NK-92 (cell line): ENCODE data around the gene WIF1.

Source experiments
- DNase-seq: peaks from one replicate; lab custom pipeline; 2025; ENCODE audit not compliant: unreplicated experiment; lab: John Stamatoyannopoulos, UW

Gene WIF1

DNA sequence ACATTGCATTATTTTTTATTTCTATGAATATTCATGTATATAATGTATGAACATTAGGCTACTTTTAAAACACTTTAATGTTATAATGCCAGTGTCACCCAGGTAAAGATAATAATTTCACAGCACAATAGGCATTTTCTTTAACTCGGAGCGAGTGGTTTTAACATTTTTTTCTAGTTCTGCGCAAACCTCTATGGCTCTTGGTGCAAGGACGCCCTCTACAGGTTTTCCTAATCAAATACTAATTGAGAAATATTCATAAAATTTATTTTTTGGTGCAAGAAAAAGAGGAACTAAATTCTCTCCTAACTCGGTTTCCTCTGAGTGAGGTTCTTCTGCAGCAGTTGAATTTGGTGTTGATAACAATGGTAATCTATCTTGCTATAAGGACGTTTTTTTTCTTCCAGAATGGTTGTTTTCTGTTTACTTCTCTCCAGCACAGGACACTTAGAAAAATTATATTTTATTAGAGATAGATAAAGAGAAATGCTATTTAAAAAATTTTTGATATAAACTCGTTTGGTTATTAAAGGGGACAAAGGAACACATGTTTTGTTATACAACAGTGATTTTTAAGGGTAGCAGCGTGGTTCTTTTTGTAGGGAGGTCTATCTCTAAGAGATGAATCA, 2.4 kb upstream of the WIF1 start:
- DNase-seq = no peak

DNA sequence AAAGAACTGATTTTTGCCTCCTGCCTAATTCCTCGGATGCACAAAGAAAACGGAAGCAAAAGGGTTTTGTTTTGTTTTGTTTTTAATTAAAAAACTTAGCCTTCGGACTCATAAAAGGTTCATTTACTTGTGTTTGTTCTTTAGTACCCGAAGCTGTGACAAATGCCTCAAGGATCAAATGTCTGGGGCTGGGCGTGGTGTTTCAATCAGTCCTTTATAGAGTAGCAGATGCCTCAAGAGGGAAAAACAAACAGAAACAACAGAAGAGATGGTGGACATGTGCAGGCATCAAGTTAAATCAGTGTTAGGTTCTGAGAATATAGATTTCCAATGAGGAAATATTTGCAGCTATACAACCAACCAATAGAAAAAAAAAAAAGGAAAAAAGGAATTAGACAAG, 1.6 kb upstream of the WIF1 start:
- no peak for DNase-seq

DNA sequence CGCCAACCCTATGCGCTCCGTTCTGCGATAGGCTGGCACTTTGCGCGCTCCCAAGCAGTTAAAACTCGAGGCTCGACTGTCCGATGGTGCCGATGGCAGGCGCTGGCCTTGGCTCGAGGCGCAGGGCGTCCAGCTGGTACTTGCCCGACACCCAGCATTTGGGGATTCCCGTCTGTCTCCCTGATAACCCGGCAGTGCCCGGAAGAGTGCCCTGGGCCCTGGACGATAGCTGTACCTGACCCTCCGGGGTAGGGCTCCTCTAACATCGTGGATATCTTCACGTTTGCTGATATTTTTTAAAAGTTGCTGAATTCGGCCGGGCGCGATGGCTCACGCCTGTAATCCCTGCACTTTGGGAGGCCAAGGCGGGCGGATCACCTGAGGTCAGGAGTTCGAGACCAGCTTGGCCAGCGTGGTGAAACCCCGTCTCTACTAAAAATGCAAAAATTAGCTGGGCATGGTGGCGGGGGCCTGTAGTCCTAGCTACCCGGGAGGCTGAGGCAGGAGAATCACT, 908 bp upstream of the WIF1 start:
- DNase-seq = no peak

DNA sequence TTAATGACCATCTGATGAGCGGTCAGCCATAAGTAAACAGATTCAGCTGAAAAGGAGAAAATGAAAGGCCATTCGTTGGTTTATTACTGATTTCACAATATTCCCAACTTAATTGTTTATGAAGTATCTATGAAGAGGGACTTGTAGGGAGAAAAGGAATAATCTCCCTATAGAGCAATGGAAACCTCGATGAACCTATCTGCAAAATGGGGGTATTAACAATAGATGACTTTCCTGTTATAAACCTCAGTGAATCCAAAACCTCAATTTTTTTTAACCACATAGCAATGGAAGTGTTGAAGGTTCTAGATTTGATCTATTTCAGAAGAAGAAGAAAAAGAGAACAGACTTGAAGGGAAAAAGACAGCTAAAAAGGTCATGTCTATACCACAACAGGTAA, 2.0 kb downstream of the WIF1 start:
- DNase-seq = no peak

DNA sequence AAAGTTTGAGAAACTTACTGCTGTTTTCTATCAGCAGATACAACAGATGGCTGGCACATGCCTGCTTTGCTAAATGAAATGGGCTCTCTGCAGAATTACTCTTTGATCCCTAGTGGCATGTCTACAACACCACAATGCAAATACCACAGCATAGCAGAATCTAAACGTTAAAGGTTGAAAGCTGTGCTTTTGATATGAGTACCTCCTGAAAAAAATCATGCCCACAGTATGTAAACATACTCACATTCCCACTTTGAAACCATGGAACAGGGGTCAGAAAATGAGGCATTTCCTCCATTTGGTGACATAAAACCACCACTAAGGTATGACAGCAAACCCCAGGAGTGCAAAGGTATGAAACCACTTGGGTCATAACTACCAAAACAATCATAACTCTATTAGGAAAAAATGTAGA, 7.5 kb downstream of the WIF1 start:
- no peak for DNase-seq

DNA sequence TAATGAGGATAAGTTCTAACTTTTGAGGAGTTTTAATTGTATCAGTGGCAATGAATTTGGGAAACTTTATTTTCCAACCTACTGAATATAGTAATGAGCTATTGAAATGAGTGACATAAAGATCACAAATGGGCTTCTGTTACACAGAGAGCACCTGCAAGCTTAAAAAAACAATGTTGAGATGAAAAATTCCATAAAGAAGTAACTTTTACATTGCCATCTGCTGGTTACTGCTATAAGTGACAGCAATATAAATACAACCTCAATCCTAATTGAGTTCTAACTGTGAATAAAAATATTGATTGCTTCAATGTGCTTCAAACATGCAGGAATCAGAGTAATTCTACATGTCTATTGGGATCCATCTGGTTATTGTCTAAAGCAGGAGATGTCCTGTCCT, 14.2 kb downstream of the WIF1 start:
- DNase-seq = no peak

DNA sequence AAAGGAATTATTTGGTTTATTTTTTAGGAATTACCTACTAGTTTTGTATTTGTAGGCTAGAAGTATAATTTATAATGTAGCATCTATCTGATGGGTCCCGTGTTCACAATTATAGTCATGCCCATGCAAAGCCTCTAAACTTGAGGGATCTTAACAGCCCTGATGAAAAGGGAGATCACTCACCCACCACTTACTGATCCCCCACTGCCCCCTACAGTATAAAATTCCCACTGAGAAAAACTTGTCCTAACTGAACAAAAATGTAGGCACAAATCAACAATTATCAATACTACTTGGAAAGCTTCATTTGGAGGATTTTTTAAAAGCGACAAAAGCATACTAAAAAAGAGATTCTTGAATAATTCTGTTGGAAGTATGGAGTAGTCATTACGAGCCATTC, 21.0 kb downstream of the WIF1 start:
- no peak for DNase-seq

DNA sequence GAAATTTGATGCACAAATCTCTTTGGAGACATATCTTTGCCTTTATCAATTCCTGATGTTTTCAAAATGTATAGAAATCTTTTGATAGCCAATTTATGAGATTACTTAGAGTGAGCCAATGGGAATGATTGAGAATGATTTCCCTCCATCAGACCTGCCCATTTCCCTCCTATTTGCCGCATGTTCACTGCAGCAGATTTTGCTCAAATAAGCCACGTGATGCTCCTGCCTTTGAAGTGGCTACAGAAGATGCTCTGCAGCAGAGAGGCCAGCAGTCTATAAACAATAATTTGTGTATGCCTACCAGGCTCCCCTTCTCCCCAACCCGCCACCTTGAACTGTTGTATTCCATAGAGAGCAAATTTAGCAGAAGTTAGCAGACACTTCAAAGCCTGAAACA, 21.9 kb downstream of the WIF1 start:
- no peak for DNase-seq

DNA sequence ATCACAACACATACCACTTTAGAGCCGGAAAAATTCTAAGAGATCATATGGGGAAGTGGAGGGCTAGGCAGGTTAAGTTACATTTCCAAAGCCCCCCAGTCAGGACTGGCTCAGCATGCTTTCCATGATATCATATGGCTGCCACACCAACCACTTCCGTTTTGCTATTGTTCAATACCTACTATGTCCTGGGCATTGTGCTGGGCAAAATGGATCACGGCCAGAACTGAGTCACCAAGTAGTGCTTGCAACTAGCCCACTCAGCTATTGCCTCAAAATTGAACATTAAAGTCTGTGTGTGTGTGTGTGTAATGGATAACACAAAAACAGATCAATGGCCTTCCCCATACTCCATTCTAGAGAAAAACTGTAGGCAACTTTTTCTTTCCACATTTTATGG, 22.7 kb downstream of the WIF1 start:
- no peak for DNase-seq

DNA sequence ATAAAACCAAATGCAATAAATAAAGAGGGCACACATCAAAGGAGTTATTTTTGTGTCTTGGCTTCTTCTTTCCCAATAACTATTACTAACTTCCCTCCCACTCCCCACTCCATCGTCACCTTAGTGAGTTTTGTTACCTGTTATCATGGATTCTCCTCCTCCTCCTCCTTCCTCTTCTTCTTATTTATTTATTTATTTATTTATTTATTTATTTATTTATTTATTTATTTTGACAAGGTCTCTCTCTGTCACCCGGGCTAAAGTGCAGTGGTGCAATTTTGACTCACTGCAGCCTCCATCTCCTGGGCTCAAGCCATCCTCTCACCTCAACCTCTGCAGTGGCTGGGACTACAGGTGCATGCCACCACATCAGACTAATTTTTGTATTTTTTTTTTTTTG, 26.4 kb downstream of the WIF1 start:
- DNase-seq = no peak

DNA sequence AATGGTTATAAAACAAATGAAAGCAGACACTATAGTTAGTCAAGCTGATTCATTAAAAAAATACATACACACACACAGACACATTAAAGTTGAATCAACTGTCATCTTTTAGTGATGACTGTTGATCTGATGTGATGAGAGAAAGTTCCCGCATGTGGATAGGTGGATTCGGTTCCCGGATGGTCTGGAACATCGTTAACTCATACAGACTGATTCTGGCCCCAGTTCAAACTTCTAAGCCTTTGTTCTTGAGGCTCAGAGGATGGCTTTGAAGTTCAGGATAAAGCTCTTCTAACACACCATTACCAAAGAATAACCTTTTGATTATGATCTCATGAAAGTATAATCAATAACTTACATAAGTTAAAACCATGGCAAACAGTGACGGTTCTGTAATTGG, 27.5 kb downstream of the WIF1 start:
- no peak for DNase-seq

DNA sequence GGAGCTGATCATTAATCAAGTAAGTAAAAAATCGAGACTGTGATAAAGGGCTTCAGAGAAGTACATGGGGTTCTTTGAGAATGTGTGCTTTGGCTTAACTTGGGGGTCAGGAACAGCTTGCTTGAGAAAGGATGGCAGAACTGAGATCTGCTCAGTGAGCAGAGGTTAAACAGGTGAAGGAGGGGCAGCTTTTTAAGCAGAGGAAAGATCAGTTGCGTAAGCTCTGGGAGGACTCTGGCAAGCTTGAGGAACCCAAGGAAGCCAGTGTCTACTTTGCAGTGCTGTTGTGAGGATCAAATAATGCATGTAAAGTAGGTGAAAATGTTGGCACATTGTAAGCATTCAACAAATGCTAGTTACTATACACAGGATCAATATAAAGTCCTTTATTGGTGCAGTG, 30.6 kb downstream of the WIF1 start:
- no peak for DNase-seq

DNA sequence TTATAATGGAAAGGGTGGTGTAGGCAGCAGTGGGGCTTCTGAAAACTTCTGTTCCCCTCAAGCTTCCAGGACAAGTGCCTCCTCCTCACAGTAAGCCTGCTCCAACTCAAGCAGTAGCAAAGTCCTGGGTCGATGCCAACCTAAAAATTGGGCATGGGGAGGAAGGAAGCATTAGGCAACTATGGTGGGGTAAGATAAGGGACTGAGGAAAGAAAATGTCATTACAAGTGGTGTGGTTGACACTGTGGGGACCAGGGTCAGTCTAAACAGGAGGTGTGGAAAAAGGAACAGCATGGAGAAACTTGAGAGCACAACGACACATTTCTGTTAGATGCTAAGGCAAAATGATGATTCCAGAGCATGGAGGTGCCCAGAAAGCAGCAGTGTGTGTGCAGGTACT, 34.9 kb downstream of the WIF1 start:
- no peak for DNase-seq

DNA sequence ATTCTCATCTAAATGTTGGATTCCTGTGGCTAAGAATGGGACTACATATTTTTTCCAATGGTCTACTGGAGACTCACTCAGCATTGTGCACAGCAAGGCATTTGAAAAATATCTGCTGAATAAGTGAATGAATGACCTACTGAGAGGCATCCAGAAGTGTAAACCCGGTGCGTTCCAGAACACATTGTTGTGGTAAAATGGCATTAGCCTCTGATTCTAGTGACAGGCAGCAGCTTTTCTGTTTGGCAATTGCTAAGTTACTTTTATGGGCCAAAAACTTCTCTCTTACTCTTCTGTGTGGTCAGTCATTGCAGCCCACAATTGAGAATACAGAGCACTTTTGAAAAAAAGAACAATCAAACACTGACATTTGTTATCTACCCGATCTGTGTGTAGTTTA, 36.5 kb downstream of the WIF1 start:
- DNase-seq = no peak

DNA sequence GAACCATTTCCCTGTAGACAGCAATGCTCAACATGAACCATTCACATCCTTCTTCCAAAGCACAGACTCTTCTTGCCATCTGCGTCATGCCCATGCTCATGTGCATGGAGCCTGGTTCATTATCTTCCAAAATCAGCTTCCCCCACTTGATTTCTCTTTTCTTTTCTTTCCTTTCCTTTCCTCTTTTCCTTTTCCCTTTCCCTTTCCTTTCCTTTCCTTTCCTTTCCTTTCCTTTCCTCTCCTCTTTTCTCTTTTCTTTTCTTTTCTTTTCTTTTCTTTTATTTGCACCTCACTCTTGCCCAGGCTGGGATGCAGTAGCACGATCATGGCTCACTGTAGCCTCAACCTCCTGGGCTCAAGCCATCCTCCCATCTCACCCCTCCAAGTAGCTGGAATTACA, 37.5 kb downstream of the WIF1 start:
- no peak for DNase-seq

DNA sequence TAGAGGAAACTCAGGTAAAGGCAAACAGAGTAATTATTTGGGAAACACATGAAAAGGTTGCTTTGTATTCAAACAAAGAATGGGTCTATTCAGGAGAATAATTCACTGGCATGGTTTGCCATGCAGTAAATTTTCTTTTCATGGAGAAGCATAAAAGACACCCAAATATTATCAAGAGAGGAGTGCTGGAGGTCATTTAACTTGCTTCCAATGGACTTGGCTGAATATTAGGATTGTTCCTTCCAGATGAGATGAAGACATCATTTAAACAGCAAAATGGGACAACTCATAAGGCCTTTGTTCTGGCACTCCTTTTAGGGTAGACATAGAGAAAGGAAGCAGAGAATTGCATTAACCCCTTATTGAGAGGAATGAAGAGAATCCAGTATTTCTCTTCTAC, 38.7 kb downstream of the WIF1 start:
- DNase-seq = no peak

DNA sequence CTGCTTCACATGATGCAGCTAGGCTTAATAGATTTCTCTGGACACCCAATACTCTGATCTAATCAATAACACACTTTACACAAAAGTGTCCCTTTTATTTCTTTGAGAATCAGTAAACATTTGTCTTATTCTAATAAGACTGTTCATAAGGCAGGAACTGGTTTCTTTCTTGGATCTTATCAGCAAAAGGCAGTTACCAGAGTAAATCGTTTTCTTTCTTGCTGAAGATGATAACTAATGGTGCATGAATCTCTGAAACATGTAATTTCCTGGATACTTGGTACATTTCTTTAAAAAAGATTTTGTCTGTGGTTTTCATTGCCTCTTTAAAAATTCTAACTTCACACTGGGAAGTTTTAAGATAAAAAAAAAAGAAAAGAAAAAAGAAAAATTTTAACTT, 39.6 kb downstream of the WIF1 start:
- DNase-seq = no peak

DNA sequence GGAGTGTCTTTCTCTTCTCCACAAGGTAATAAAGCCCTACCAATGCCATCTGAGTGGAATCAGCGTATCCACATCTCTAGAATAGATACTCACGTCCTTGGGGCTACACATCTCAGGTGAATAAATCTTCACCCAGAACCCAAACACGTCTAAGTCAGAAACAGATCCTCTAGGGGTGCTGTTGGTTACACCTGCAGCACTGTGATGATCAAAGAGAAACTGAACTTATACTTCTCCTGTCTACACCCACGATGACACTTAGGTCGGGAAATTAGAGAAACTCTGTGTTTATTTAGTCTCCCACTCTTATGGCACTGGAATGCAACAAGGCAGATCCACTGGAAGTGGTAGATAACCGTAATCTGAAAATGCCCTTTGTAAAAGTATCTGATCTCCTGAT, 46.2 kb downstream of the WIF1 start:
- DNase-seq = no peak

DNA sequence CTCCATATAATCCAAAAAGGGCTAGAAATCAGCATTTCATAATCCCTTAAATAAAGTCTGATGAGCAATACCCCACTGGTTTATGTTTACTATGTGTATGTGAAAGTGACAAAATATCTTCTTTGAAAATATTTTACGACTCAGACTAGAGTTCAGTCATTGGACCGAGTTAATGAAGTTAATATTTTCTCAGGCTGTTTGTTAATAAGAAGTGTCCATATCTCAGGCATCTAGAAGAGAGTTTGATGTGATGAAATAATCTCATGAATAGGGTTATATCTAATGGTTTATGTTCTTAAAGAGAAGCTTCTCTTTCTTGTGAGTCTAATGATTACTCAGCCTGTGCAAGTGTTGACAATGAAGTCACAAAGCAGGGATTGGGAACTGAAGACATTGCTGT, 51.8 kb downstream of the WIF1 start:
- no peak for DNase-seq

DNA sequence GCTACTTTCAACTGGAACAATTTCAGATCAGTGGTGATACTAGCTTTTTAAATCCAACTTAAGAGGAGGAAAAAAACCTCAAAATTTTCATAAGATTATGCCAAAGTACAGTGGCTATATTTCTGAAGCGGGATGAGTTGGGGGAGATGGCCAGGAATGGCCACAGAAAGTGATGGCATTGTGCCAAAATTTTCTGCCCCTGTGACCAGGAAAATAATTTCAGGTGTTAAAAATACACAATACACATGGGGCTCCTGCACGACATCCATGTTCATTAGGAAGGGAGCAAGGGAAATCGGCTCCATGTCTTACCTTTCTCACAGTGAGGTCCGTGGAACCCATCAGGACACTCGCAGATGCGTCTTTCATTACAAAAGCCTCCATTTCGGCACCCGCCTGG, 53.7 kb downstream of the WIF1 start:
- no peak for DNase-seq

DNA sequence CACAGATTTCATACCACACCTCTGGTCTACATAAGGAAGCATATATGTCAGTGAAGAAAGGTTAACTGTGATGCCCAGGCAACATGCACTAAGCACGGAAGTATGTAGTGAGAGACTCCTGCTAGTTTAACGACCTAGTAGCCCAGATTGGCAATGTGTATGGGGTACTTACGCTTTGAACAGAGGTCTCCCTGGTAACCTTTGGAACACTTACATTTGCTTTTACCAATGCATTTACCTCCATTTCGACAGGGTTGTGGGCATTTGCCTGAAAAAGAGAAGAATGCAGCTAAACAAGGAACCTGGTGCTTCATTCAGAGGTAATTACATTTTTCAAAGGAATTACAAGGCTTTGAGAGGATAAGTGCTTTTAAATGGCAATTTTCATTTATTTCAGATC, 65.2 kb downstream of the WIF1 start:
- DNase-seq = no peak

DNA sequence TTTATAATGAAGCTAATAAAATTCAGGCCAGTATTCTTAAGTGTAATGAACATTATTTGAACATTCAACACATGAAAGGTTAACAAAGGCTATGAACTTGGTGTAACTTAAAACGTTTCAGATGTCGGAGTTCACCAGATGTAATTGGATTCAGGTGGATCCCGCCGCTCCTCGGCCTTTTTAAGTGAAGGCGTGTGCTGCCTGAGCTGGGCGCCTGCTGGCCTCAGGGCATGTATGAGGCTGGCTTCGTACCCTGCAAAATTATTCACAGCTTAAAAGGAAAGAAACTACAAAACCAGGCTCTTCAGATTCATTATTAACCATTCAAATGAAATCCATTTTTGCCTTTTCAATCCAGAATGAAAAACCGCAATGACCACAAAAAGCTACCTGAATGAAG, 69.9 kb downstream of the WIF1 start:
- no peak for DNase-seq

DNA sequence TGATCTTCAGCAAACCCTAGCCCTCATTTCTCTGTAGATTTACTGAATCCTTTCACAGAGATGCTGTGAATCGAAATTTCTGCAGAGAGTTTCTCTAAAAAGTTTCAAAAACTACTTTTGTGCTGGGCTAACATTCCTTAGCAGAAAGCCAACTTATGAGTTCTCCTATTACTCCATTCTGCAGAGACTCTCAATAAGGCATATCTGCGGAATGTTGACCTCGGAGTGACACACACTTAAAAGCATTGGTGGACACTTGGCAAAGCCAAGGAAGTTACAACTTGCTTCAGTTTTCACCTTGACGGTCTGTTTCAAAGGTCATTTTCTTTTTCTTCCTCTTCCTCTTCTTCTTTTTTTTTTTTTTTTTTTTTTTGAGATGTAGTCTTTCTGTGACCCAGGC, 75.8 kb downstream of the WIF1 start:
- no peak for DNase-seq

DNA sequence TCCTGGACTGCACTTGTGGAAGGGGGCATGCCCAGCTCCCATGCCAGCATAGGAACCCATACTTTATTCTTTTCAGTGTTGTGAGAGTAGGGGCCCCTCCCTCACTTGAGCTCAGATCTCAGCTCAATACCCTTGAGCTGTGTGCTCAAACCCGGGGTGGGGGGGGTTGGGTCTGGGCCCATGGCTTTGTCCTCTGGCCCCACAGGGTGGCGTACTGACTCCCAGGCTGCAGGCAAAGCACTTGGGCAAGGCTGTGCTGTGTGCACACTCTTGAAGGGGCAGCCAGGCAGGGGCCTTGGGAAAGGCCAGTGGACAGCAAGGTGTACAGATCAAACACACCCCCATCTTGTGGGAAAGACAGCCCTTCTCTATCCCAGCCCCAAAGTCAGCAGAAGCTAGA, 81.8 kb downstream of the WIF1 start:
- no peak for DNase-seq
